Measurements from ENCODE around the gene PCNP.
A peak's percentile ranks its signal among the peaks of the same experiment; 100 is the strongest.
"Not testable (repeated sequence)": the region's sequence is repeated elsewhere in the genome, so short reads cannot be mapped to it uniquely, and the experiment has no call there.

PCNP gene

DNA sequence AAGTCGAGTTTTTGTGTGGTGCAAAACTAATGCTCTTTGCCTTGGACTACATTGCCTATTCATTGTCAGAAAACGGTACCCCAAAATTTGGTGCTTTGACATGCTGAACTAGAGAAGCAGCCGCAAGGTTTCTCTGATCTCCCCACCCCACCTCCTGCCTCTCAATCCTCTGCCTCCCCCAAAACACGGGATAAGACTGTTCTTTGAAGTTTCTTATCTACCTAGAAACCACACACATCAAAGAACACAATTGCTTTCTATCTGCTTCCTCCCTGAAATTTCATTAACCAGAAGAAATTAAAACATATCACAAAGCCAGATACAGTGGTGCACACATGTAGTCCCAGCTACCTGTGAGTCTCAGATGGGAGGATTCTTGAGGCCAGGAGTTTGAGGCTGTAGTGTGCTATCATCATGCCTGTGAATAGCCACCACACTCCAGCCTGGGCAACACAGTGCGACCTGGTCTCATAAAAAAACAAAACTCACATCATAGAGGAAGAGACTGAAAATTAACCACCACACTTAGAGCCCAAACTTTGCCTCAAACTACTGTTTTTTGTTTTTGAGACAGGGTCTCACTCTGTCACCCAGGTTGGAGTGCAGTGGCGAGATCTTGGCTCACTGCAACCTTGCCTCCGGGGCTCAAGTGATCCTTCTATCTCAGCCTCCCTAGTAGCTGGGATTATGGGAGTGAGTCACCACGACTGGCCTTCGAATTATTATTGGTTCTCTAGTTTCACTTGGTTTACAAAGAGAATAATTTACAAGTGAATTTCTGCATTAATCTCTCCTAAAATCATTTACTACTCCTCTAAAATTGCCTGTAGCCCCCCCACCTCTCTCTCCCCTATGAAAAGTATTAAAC lies 2.7 kb upstream of the PCNP start:
- TF ChIP-seq ZFX (IDR thresholded peaks at IDR 0.05): no peak
- TF ChIP-seq, protein P1, sequence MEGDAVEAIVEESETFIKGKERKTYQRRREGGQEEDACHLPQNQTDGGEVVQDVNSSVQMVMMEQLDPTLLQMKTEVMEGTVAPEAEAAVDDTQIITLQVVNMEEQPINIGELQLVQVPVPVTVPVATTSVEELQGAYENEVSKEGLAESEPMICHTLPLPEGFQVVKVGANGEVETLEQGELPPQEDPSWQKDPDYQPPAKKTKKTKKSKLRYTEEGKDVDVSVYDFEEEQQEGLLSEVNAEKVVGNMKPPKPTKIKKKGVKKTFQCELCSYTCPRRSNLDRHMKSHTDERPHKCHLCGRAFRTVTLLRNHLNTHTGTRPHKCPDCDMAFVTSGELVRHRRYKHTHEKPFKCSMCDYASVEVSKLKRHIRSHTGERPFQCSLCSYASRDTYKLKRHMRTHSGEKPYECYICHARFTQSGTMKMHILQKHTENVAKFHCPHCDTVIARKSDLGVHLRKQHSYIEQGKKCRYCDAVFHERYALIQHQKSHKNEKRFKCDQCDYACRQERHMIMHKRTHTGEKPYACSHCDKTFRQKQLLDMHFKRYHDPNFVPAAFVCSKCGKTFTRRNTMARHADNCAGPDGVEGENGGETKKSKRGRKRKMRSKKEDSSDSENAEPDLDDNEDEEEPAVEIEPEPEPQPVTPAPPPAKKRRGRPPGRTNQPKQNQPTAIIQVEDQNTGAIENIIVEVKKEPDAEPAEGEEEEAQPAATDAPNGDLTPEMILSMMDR (conservative IDR thresholded peaks at IDR 0.05): no peak
- H3K27ac ChIP-seq: no peak overlapping the region

DNA sequence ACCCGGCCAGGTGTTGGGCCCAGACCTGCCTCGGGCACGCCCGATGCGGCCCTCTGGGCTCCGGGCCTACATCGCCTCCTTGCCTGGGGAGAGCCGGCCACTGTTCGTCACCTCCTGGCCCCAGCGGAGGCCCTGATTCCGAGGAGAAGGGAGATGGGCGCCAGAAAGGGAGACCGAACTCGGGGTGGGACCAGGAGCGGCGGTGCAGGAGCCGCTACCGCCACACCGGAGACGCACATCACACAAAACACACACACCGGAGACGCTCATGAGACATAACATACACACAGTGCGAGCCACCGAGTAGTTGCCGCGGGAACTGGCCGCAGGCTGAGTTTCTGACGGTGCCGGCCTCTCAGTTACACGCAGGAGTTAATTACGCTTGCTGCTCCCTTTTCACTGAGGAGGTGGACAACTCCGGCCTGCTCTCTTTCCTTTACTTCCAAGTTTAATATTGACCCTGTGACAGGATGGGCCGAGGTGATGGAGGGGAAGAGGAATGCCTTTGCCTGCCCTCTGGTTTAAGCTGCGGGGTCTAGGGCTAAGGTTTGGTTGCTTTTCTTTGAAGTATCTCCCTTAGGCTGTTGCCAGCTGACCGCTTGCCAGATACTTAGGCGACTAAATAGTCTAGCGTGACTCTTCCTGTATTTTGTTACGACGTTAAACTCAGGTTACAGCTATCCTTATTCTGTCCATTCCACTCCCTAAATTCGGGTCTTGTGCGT lies 570 bp downstream of the PCNP start:
- TF ChIP-seq, protein P1 (conservative IDR thresholded peaks at IDR 0.05): no peak
- TF ChIP-seq ZFX (IDR thresholded peaks at IDR 0.05): peak; percentile 97
- peak overlapping the region; percentile 94 for H3K27ac ChIP-seq

DNA sequence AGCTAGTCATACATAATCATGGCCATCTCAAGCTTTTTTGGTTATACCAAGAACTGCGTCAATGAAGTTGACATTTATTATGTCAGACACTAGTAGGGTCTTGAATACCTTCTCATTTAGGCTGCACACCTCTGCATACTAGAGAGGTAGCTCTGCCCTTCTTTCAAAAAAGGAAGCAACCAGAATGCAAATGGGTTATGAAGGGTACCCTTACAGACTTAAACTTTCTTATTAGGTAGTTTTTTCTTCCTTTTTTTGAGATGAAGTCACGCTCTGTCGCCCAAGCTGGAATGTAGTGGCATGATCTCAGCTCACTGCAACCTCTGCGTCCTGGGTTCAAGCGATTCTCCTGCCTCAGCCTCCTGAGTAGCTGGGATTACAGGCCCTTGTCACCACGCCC lies 3.3 kb downstream of the PCNP start:
- no peak overlapping the region for H3K27ac ChIP-seq
- no peak for TF ChIP-seq ZFX (IDR thresholded peaks at IDR 0.05)
- TF ChIP-seq, protein P1 (conservative IDR thresholded peaks at IDR 0.05): no peak

DNA sequence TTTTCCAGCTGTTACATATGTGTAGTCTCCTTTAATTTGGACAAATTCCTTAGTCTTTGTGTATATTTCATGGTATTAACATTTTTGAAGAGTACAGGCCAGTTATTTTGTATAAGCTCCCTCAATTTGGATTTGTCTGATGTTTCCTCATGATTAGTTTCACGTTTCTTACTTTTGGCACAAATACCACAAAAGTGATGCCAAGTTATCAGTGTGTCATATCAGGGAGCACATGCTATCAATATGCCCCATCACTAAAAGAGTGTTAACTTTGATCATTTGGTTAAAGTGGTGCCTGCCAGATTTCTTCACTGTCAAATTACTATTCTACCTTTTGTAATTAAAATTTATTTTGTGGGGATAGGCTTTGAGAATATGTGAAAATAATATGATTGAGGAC lies 14.6 kb downstream of the PCNP start:
- TF ChIP-seq ZFX (IDR thresholded peaks at IDR 0.05): no peak
- TF ChIP-seq, protein P1 (conservative IDR thresholded peaks at IDR 0.05): no peak
- H3K27ac ChIP-seq: no peak overlapping the region

DNA sequence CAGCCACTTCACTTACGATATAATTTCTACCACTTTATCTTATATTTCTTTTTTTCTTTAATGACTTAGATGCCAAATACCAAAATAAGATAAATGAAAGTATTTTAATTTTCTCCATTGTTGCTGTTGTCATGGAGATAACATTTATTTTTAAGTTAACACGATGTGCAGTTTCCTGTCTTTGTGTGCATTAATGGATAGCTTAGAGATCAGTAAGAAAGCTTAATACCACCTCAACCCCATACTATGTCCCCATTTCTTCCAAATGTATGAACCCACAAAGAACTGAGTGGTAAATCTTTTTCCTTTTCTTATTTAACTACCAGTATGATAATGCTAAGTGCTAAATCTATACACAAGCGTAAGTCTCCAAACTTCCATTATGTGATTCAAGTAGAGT lies 17.1 kb downstream of the PCNP start:
- H3K27ac ChIP-seq: no peak overlapping the region

DNA sequence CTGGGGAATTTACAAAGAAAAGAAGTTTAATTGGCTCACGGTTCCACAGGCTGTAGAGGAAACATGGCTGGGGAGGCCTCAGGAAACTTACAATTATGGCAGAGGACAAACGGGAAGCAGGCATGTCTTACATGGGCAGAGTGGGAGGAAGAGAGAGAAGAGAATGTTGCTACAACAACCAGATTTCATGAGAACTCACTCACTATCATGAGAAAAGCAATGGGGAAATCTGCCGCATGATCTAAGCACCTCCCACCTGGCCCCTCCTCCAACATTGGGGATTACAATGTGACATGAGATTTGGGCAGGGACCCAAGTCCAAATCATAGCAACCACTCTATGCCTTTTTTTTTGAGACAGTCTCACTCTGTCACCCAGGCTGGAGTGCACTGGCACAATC lies 28.8 kb downstream of the PCNP start:
- H3K27ac ChIP-seq: no peak overlapping the region
- TF ChIP-seq, protein P1 (conservative IDR thresholded peaks at IDR 0.05): no peak
- no peak for TF ChIP-seq ZFX (IDR thresholded peaks at IDR 0.05)

More for the DNA sequence above, 17.1 kb downstream of the PCNP start:
- no peak for TF ChIP-seq ZFX (IDR thresholded peaks at IDR 0.05)
- TF ChIP-seq, protein P1 (conservative IDR thresholded peaks at IDR 0.05): no peak

DNA sequence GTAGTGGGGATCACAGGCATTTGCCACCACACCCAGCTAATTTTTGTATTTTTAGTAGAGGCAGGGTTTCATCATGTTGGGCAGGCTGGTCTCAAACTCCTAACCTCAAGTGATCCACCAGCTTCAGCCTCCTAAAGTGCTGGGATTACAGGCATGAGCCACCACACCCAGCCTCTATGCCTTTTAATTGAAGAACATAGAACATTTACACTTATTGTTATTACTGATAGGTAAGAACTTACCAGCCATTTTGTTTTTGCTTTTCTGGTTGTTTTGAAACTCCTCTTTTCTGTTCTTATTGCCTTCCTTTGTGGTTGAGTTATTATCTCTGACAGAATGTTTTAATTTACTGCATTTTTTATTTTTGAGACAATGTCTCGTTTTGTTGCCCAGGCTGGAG lies 29.2 kb downstream of the PCNP start:
- no peak for TF ChIP-seq ZFX (IDR thresholded peaks at IDR 0.05)
- TF ChIP-seq, protein P1 (conservative IDR thresholded peaks at IDR 0.05): no peak
- H3K27ac ChIP-seq: no peak overlapping the region

DNA sequence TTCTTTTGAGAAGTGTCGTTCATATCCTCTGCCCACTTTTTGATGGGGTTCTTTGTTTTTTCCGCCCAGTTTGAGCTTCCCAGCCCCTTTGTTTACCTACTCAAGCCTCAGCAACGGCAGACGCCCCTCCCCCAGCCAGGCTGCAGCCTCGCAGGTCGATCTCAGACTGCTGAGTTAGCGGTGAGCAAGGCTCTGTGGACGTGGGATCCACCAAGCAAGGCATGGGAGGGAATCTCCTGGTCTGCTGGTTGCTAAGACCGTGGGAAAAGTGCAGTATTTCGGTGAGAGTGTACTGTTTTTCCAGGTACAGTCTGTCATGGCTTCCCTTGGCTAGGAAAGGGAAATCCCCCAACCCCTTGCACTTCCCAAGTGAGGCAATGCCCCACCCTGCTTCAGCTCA lies 31.4 kb downstream of the PCNP start:
- not testable (repeated sequence) for H3K27ac ChIP-seq

Data from C4-2B (cell line).